ENCODE measurements around the gene CDC42BPB. TPM values are rescaled to one million over a fixed set of nuclear protein-coding genes. Genes with fewer than 3 reads are reported as not detected.

CDC42BPB gene
- polyA plus RNA-seq, 10 donors = 46.8 to 58.7 (median 54.6) TPM

- DNase-seq = no peak
Measured at GRCh38 chr14:102916347-102917055, 140.8 kb downstream of the CDC42BPB start.

- no peak for DNase-seq
Measured at GRCh38 chr14:102915292-102916110, 141.8 kb downstream of the CDC42BPB start.

- no peak for DNase-seq
Measured at GRCh38 chr14:102914474-102915291, 142.7 kb downstream of the CDC42BPB start.

GRCh38 chr14:102913341-102914211 is 143.8 kb downstream of the CDC42BPB start:
- no peak for DNase-seq

GRCh38 chr14:102911991-102912761 is 145.2 kb downstream of the CDC42BPB start:
- DNase-seq = no peak

GRCh38 chr14:102911541-102911951 is 145.8 kb downstream of the CDC42BPB start:
- no peak for DNase-seq

GRCh38 chr14:102910442-102910841 is 146.9 kb downstream of the CDC42BPB start:
- no peak for DNase-seq

- DNase-seq = no peak
Measured at GRCh38 chr14:102909911-102910310, 147.4 kb downstream of the CDC42BPB start.

- DNase-seq = no peak
Measured at GRCh38 chr14:102909462-102909861, 147.9 kb downstream of the CDC42BPB start.

- DNase-seq = no peak
Measured at GRCh38 chr14:102908766-102909455, 148.4 kb downstream of the CDC42BPB start.

- DNase-seq = no peak
Measured at GRCh38 chr14:102907980-102908730, 149.2 kb downstream of the CDC42BPB start.

- DNase-seq = no peak
Measured at GRCh38 chr14:102907303-102907844, 150.0 kb downstream of the CDC42BPB start.

- DNase-seq = no peak
Measured at GRCh38 chr14:102906616-102907302, 150.6 kb downstream of the CDC42BPB start.

- DNase-seq = no peak
Measured at GRCh38 chr14:102905116-102906108, 151.9 kb downstream of the CDC42BPB start.

GRCh38 chr14:102903889-102904512 is 153.3 kb downstream of the CDC42BPB start:
- DNase-seq = no peak

GRCh38 chr14:102903248-102903888 is 154.0 kb downstream of the CDC42BPB start:
- no peak for DNase-seq
